HepG2 (cell line): Measurements from ENCODE around the gene NEK9. TPM values are rescaled to one million over a fixed set of nuclear protein-coding genes. Genes with fewer than 3 reads are reported as not detected.

Source experiments
- AGO2 ChIP-seq: fragments of 200-400 bp; formaldehyde crosslinking; optimal IDR thresholded peaks from 2 replicates; pipeline ENCODE3; 2017; ENCODE audit warnings: mild to moderate bottlenecking, low read depth, low read length, moderate library complexity
- ESRRA ChIP-seq: sonication (generic); formaldehyde crosslinking; IDR thresholded peaks from 2 replicates; pipeline ENCODE4 v1.5.1; 2020; ENCODE audit warnings: mild to moderate bottlenecking, low read depth, missing genetic modification reagents
- GABPA ChIP-seq, 2 experiments: IDR thresholded peaks; 2 replicates each; pipeline ENCODE4 v1.6.1; 2011 to 2016; ENCODE audit warnings: low read depth in 2 of 2, low read length in 1 of 2, missing biosample characterization in 1 of 2, missing genetic modification characterization in 1 of 2
- HNRNPUL1 ChIP-seq: fragments of 200-400 bp; formaldehyde crosslinking; IDR thresholded peaks from 2 replicates; pipeline ENCODE4 v1.6.1; 2017; ENCODE audit warnings: low read depth, mild to moderate bottlenecking, low read length, moderate library complexity
- MATR3 ChIP-seq: sonication (generic); formaldehyde crosslinking; IDR thresholded peaks from 2 replicates; pipeline ENCODE4 v1.4.0; 2020; ENCODE audit warnings: missing genetic modification reagents
- TBX2 ChIP-seq: sonication (generic); formaldehyde crosslinking; IDR thresholded peaks from 2 replicates; pipeline ENCODE4 v1.5.0; 2020; ENCODE audit warnings: missing genetic modification reagents, mild to moderate bottlenecking, borderline replicate concordance
- ZNF205 ChIP-seq: IDR thresholded peaks from 2 replicates; pipeline ENCODE4 v1.6.1; 2018; ENCODE audit warnings: missing biosample characterization, missing genetic modification reagents
- ZNF24 ChIP-seq: fragments of 450-650 bp; IDR thresholded peaks from 2 replicates; pipeline ENCODE4 v1.6.1; 2017; ENCODE audit warnings: antibody characterized with exemption, mild to moderate bottlenecking
- ZNF468 ChIP-seq: sonication (generic); formaldehyde crosslinking; IDR thresholded peaks from 2 replicates; pipeline ENCODE4 v1.8.0; 2022; ENCODE audit warnings: mild to moderate bottlenecking, moderate library complexity, missing genetic modification reagents
- ZNF768 ChIP-seq: sonication (generic); formaldehyde crosslinking; IDR thresholded peaks from 2 replicates; pipeline ENCODE4 v1.4.0; 2020; ENCODE audit warnings: missing genetic modification reagents
- ZSCAN12 ChIP-seq: sonication (generic); formaldehyde crosslinking; IDR thresholded peaks from 2 replicates; pipeline ENCODE4 v1.9.0; 2021; ENCODE audit warnings: mild to moderate bottlenecking, missing genetic modification reagents
- polyA plus RNA-seq, 8 experiments: library from polyadenylated mRNA; depleted of rRNA in 3 of 8; stranded (reverse) in 7 of 8; unstranded in 1 of 8; fragments of >200 nt; fragmentation: Illumina TruSeq in 4 of 8; extraction: Trizol in 4 of 8; gene quantifications; 2 replicates each; pipeline versions ENCODE4 v1.2.1 to v1.2.3, GENCODE V29; 2011 to 2016; ENCODE audit warnings: low read depth in 4 of 8, missing spikeins in 1 of 8, mixed read lengths in 1 of 8; ENCODE audit not compliant: insufficient read depth in 1 of 8
- total RNA-seq, 5 experiments: library from RNA; depleted of rRNA; stranded (reverse); fragments of >200 nt; fragmentation: Illumina TruSeq; extraction: Trizol; gene quantifications; 2 replicates each; pipeline ENCODE4 v1.2.3, GENCODE V29; 2016; ENCODE audit warnings: low read depth in 1 of 5
- TF ChIP-seq, protein P1 (sequence below): sonication (generic); formaldehyde crosslinking; IDR thresholded peaks from 2 replicates; pipeline ENCODE4 v1.8.1; 2023; ENCODE audit warnings: missing genetic modification reagents, mild to moderate bottlenecking, borderline replicate concordance
- TF ChIP-seq, protein P2 (sequence below): sonication (generic); formaldehyde crosslinking; IDR thresholded peaks from 2 replicates; pipeline ENCODE4 v1.5.0; 2020; ENCODE audit warnings: mild to moderate bottlenecking, missing genetic modification reagents, borderline replicate concordance
- TF ChIP-seq, protein P3 (sequence below): sonication (generic); formaldehyde crosslinking; IDR thresholded peaks from 2 replicates; pipeline ENCODE4 v1.4.0; 2020; ENCODE audit warnings: missing genetic modification reagents, borderline replicate concordance
- TF ChIP-seq, protein P4 (sequence below): sonication (generic); formaldehyde crosslinking; IDR thresholded peaks from 2 replicates; pipeline ENCODE4 v1.4.0; 2020; ENCODE audit warnings: missing genetic modification reagents

The NEK9 gene
- total and polyA plus RNA-seq, 2 of the 13 experiments (the other 11 are each of a cell fraction or from before 2014, with no cell fraction given) = 16.5 to 27.3 TPM

DNA sequence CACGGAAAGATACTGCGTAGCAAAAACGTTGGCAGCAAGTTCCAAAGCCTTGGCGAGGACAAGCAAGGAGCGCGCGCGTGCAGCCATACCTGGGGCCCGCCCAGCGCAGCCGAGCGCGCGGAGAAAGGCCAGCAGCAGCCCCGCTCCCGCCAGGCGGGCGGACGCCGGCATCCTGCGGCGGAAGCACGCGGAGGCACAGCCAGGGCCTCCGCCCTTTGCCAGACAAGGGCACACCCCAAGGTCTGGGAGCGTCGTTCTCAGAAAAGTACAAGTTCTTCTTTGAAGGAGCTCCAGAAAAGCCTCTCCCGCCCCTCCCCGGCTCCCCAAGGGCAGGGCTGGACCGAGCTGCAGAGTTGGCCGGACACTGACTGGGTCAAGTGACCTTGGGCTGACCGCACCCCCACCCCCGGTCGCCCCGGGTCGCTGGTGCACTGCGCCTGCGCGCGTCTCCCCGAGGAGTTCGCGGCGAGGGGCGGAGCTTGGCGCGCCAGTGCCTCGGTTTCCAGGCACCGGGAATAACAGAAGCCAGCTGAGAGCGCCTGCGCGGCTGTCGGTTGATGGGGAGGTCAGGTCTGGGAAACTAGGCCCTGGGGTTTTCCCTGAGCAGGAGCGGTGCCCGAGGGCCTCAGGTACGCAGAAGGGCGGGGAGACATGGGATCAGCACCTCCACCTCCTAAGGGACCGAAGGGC, 57.6 kb downstream of the NEK9 start, which contains the start of gene ZC2HC1C (continued):
- TF ChIP-seq, protein P1, sequence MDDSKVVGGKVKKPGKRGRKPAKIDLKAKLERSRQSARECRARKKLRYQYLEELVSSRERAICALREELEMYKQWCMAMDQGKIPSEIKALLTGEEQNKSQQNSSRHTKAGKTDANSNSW = 0 out of 2 replicates have a peak, but pooled peaks have one; percentile 23
- TF ChIP-seq ZSCAN12 (CRISPR knock-in tag) (0 out of 2 replicates have a peak, but pooled peaks have one; percentile 39), AGO2 (peak; percentile 88), MATR3 (CRISPR knock-in tag) (no peak), ZNF205 (CRISPR knock-in tag) (no peak), HNRNPUL1 (no peak), GABPA (IDR thresholded peaks at IDR 0.05; ENCODE audit: low read depth, low read length) (no peak), GABPA (CRISPR knock-in tag; IDR thresholded peaks at IDR 0.05; ENCODE audit: low read depth) (peak; percentile 41), TBX2 (peak; percentile 80), ESRRA (CRISPR knock-in tag) (peak; percentile 100), ZNF24 (0 out of 2 replicates have a peak, but pooled peaks have one; percentile 35), ZNF768 (CRISPR knock-in tag) (peak; percentile 74; the same call in 1 of the 2 replicates), ZNF468 (CRISPR knock-in tag) (0 out of 2 replicates have a peak, but pooled peaks have one; percentile 63)
- TF ChIP-seq, protein P2, sequence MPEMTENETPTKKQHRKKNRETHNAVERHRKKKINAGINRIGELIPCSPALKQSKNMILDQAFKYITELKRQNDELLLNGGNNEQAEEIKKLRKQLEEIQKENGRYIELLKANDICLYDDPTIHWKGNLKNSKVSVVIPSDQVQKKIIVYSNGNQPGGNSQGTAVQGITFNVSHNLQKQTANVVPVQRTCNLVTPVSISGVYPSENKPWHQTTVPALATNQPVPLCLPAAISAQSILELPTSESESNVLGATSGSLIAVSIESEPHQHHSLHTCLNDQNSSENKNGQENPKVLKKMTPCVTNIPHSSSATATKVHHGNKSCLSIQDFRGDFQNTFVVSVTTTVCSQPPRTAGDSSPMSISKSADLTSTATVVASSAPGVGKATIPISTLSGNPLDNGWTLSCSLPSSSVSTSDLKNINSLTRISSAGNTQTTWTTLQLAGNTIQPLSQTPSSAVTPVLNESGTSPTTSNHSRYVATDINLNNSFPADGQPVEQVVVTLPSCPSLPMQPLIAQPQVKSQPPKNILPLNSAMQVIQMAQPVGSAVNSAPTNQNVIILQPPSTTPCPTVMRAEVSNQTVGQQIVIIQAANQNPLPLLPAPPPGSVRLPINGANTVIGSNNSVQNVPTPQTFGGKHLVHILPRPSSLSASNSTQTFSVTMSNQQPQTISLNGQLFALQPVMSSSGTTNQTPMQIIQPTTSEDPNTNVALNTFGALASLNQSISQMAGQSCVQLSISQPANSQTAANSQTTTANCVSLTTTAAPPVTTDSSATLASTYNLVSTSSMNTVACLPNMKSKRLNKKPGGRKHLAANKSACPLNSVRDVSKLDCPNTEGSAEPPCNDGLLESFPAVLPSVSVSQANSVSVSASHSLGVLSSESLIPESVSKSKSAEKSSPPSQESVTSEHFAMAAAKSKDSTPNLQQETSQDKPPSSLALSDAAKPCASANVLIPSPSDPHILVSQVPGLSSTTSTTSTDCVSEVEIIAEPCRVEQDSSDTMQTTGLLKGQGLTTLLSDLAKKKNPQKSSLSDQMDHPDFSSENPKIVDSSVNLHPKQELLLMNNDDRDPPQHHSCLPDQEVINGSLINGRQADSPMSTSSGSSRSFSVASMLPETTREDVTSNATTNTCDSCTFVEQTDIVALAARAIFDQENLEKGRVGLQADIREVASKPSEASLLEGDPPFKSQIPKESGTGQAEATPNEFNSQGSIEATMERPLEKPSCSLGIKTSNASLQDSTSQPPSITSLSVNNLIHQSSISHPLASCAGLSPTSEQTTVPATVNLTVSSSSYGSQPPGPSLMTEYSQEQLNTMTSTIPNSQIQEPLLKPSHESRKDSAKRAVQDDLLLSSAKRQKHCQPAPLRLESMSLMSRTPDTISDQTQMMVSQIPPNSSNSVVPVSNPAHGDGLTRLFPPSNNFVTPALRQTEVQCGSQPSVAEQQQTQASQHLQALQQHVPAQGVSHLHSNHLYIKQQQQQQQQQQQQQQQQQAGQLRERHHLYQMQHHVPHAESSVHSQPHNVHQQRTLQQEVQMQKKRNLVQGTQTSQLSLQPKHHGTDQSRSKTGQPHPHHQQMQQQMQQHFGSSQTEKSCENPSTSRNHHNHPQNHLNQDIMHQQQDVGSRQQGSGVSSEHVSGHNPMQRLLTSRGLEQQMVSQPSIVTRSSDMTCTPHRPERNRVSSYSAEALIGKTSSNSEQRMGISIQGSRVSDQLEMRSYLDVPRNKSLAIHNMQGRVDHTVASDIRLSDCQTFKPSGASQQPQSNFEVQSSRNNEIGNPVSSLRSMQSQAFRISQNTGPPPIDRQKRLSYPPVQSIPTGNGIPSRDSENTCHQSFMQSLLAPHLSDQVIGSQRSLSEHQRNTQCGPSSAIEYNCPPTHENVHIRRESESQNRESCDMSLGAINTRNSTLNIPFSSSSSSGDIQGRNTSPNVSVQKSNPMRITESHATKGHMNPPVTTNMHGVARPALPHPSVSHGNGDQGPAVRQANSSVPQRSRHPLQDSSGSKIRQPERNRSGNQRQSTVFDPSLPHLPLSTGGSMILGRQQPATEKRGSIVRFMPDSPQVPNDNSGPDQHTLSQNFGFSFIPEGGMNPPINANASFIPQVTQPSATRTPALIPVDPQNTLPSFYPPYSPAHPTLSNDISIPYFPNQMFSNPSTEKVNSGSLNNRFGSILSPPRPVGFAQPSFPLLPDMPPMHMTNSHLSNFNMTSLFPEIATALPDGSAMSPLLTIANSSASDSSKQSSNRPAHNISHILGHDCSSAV (CRISPR knock-in tag) = 0 out of 2 replicates have a peak, but pooled peaks have one; percentile 74
- TF ChIP-seq, protein P3, sequence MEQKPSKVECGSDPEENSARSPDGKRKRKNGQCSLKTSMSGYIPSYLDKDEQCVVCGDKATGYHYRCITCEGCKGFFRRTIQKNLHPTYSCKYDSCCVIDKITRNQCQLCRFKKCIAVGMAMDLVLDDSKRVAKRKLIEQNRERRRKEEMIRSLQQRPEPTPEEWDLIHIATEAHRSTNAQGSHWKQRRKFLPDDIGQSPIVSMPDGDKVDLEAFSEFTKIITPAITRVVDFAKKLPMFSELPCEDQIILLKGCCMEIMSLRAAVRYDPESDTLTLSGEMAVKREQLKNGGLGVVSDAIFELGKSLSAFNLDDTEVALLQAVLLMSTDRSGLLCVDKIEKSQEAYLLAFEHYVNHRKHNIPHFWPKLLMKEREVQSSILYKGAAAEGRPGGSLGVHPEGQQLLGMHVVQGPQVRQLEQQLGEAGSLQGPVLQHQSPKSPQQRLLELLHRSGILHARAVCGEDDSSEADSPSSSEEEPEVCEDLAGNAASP (CRISPR knock-in tag) = peak; percentile 90
- TF ChIP-seq, protein P4, sequence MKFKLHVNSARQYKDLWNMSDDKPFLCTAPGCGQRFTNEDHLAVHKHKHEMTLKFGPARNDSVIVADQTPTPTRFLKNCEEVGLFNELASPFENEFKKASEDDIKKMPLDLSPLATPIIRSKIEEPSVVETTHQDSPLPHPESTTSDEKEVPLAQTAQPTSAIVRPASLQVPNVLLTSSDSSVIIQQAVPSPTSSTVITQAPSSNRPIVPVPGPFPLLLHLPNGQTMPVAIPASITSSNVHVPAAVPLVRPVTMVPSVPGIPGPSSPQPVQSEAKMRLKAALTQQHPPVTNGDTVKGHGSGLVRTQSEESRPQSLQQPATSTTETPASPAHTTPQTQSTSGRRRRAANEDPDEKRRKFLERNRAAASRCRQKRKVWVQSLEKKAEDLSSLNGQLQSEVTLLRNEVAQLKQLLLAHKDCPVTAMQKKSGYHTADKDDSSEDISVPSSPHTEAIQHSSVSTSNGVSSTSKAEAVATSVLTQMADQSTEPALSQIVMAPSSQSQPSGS (CRISPR knock-in tag) = no peak
